HG03025 (cell line): ENCODE data around the gene PRKD1.

ENCODE experiments used
- ATAC-seq: cut with Tn5 transposase; IDR thresholded peaks from one replicate; pipeline ENCODE4 v1.9.1; 2021; ENCODE audit warnings: mild to moderate bottlenecking, moderate library complexity; ENCODE audit not compliant: unreplicated experiment, low FRiP score

PRKD1 gene

GRCh38 chr14:29548948-29549370 lies 378.7 kb downstream of the PRKD1 start:
- ATAC-seq, result peak; percentile 71

DNA sequence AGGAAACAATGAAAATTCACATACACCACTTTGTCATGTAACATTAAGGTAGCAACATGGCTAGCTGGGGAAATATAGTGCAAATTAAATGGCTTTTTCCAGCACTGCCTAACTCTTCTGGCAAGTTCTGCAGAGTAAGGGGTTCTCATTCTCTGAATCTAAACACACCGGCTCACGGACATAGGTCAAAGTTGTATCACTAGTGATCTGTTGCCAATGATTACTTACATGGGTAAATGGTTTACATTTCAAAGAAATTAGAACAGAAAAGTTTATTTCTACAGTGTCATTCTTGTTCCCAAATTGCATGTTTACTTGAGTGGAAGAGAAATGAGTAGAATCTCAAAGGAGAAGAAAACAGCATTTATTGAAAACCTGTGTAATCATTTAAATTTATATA lies 381.9 kb downstream of the PRKD1 start:
- no peak for ATAC-seq

DNA sequence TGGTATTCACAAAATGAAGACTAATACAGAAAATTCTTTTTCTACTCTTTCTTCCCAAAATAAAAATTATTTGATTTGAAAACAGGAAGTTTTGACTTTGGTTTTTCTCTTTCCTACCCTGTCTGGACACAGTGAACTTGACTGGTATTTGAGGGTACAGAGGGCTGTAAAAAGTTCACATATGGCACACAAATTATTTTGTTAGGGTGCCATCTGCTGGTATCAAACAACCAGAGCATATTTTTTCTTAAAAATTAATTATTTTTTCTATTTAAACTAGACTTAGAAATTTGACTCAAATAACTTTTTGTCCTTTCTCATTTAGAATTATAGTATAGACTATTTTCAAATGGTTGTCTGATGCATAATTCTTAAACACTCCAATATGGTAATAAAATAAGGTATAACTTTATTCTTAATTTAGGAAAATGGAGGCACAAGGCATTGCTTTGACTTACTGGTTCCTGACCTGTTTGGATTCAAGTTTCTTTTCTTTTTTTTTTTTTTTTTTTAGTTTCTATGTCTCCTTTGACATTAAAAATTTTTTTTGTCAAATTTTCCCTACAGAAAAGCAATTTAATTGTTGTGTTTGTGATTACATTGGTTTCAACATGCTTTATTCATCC lies 390.6 kb downstream of the PRKD1 start:
- ATAC-seq, result no peak

GRCh38 chr14:29529418-29529817 lies 398.2 kb downstream of the PRKD1 start:
- ATAC-seq, result no peak

GRCh38 chr14:29528889-29529288 lies 398.8 kb downstream of the PRKD1 start:
- ATAC-seq, result no peak

- ATAC-seq, result no peak
Observed at GRCh38 chr14:29527286-29527685, 400.4 kb downstream of the PRKD1 start.
